Hematopoietic multipotent progenitor cell treated with erythropoietin and hydrocortisone succinate and interleukin-3 and kit ligand, for 4 days (in vitro differentiated cells): Measurements from ENCODE around the gene IL12RB2.

Experiments
- DNase-seq: peaks from one replicate; pipeline ENCODE4 v3.0.0-alpha.2; 2015

IL12RB2 gene

GRCh38 chr1:67348586-67349252, 41.0 kb downstream of the IL12RB2 start:
- DNase-seq: no peak

- DNase-seq: no peak
Observed at GRCh38 chr1:67350783-67351182, 43.1 kb downstream of the IL12RB2 start.

- no peak for DNase-seq
Observed at GRCh38 chr1:67352211-67352610, 44.5 kb downstream of the IL12RB2 start.

GRCh38 chr1:67355745-67356424, 48.2 kb downstream of the IL12RB2 start:
- peak; percentile 59 for DNase-seq

GRCh38 chr1:67359592-67359991, 51.9 kb downstream of the IL12RB2 start:
- DNase-seq: no peak

- no peak for DNase-seq
Observed at GRCh38 chr1:67361641-67362040, 54.0 kb downstream of the IL12RB2 start.

- peak; percentile 49 for DNase-seq
Observed at GRCh38 chr1:67367370-67368045, 59.8 kb downstream of the IL12RB2 start.

GRCh38 chr1:67368046-67368514, 60.4 kb downstream of the IL12RB2 start:
- DNase-seq: no peak

- no peak for DNase-seq
Observed at GRCh38 chr1:67371043-67371442, 63.4 kb downstream of the IL12RB2 start.

- DNase-seq: no peak
Observed at GRCh38 chr1:67371681-67372080, 64.0 kb downstream of the IL12RB2 start.

GRCh38 chr1:67372136-67372535, 64.5 kb downstream of the IL12RB2 start:
- DNase-seq: no peak

- DNase-seq: no peak
Observed at GRCh38 chr1:67372898-67373297, 65.2 kb downstream of the IL12RB2 start.

GRCh38 chr1:67376381-67376780, 68.7 kb downstream of the IL12RB2 start:
- no peak for DNase-seq

- peak; percentile 38 for DNase-seq
Observed at GRCh38 chr1:67377253-67377652, 69.6 kb downstream of the IL12RB2 start.

GRCh38 chr1:67381154-67381553, 73.5 kb downstream of the IL12RB2 start:
- no peak for DNase-seq

GRCh38 chr1:67382292-67382691, 74.6 kb downstream of the IL12RB2 start:
- DNase-seq: no peak

- no peak for DNase-seq
Observed at GRCh38 chr1:67383999-67384638, 76.4 kb downstream of the IL12RB2 start.

GRCh38 chr1:67390041-67390887, 82.6 kb downstream of the IL12RB2 start:
- no peak for DNase-seq

GRCh38 chr1:67393240-67393639, 85.6 kb downstream of the IL12RB2 start:
- DNase-seq: no peak

- DNase-seq: no peak
Observed at GRCh38 chr1:67393737-67394136, 86.1 kb downstream of the IL12RB2 start.

GRCh38 chr1:67394548-67394947, 86.9 kb downstream of the IL12RB2 start:
- no peak for DNase-seq

- no peak for DNase-seq
Observed at GRCh38 chr1:67399199-67399993, 91.7 kb downstream of the IL12RB2 start.
